ENCODE results near the gene P4HB. TPM values are rescaled to one million over a fixed set of nuclear protein-coding genes. Genes with fewer than 3 reads are reported as not detected.

The P4HB gene
- total RNA-seq, 6 experiments from 2014 or later, result 790 to 981 (median 910) TPM

GRCh38 chr17:81903415-81903831 lies 43.1 kb upstream of the P4HB start:
- H3K27me3 Mint-ChIP-seq (ENCODE audit: insufficient read depth), result peaks cover 7% of the 10 kb centered on the region
- H3K36me3 Mint-ChIP-seq (ENCODE audit: low read depth), result peaks cover 11% of the 10 kb centered on the region
- DNase-seq, result no peak
- no peaks in the 10 kb centered on the region for H3K9me3 Mint-ChIP-seq
- no peak overlapping the region for H3K4me3 Mint-ChIP-seq
- H3K27ac Mint-ChIP-seq, result no peak overlapping the region
- TF ChIP-seq CTCF (IDR thresholded peaks at IDR 0.05), result no peak
- H3K4me1 Mint-ChIP-seq (ENCODE audit: low read depth), result peaks cover 16% of the 10 kb centered on the region

- Mint-ChIP-seq H3K9me3 (no peaks in the 10 kb centered on the region), H3K27me3 (ENCODE audit: insufficient read depth) (peaks cover 7% of the 10 kb centered on the region), H3K36me3 (ENCODE audit: low read depth) (peaks cover 16% of the 10 kb centered on the region), H3K27ac (no peak overlapping the region), H3K4me1 (ENCODE audit: low read depth) (peaks cover 22% of the 10 kb centered on the region), H3K4me3 (no peak overlapping the region)
- no peak for DNase-seq
- TF ChIP-seq CTCF (IDR thresholded peaks at IDR 0.05), result no peak
These were observed 42.5 kb upstream of the P4HB start for GRCh38 chr17:81902653-81903414.

GRCh38 chr17:81902023-81902652 lies 41.8 kb upstream of the P4HB start, which contains the start of gene NPB:
Gene NPB, plus strand, starts transcription at chr17:81902238. Its CDS starts 40 bp downstream, at chr17:81902278.
- TF ChIP-seq CTCF (IDR thresholded peaks at IDR 0.05), result no peak
- H3K36me3 Mint-ChIP-seq (ENCODE audit: low read depth), result peaks cover 17% of the 10 kb centered on the region
- no peak within 1 kb of the TSS; the same call in 1 of the 2 replicates for H3K27ac Mint-ChIP-seq
- H3K9me3 Mint-ChIP-seq, result no peaks in the 10 kb centered on the region
- peak within 1 kb of the TSS; percentile 25; the same call in 1 of the 2 replicates for H3K4me3 Mint-ChIP-seq
- peaks cover 7% of the 10 kb centered on the region for H3K27me3 Mint-ChIP-seq (ENCODE audit: insufficient read depth)
- DNase-seq, result no peak
- H3K4me1 Mint-ChIP-seq (ENCODE audit: low read depth), result peaks cover 26% of the 10 kb centered on the region

- Mint-ChIP-seq H3K27me3 (ENCODE audit: insufficient read depth) (peaks cover 7% of the 10 kb centered on the region), H3K36me3 (ENCODE audit: low read depth) (peaks cover 17% of the 10 kb centered on the region), H3K4me1 (ENCODE audit: low read depth) (peaks cover 26% of the 10 kb centered on the region), H3K4me3 (peak overlapping the region; percentile 44; the same call in 1 of the 2 replicates), H3K27ac (no peak overlapping the region; the same call in 1 of the 2 replicates), H3K9me3 (no peaks in the 10 kb centered on the region)
- no peak for DNase-seq
- no peak for TF ChIP-seq CTCF (IDR thresholded peaks at IDR 0.05)
These were observed 41.1 kb upstream of the P4HB start for GRCh38 chr17:81901167-81902022.

GRCh38 chr17:81900181-81900820 lies 40.0 kb upstream of the P4HB start:
- no peak for DNase-seq
- no peak for TF ChIP-seq CTCF (IDR thresholded peaks at IDR 0.05)
- Mint-ChIP-seq H3K9me3 (no peaks in the 10 kb centered on the region), H3K36me3 (ENCODE audit: low read depth) (peaks cover 17% of the 10 kb centered on the region), H3K4me3 (no peak overlapping the region), H3K4me1 (ENCODE audit: low read depth) (peaks cover 26% of the 10 kb centered on the region), H3K27me3 (ENCODE audit: insufficient read depth) (peaks cover 7% of the 10 kb centered on the region), H3K27ac (peak overlapping the region; percentile 51)
